HEK293T (cell line): ENCODE measurements around the gene CS.
A peak's percentile ranks its signal among the peaks of the same experiment; 100 is the strongest.

ENCODE experiments used
- ELF4 ChIP-seq: fragments of 450-650 bp; IDR thresholded peaks from 2 replicates; pipeline ENCODE4 v1.6.1; 2017; ENCODE audit warnings: antibody characterized with exemption
- FOXK2 ChIP-seq: fragments of 450-650 bp; IDR thresholded peaks from 2 replicates; pipeline ENCODE4 v1.6.1; 2016; ENCODE audit warnings: mild to moderate bottlenecking
- FOXM1 ChIP-seq: fragments of 450-650 bp; IDR thresholded peaks from 2 replicates; pipeline ENCODE4 v1.6.1; 2017; ENCODE audit warnings: mild to moderate bottlenecking, borderline replicate concordance
- HDGF ChIP-seq: fragments of 450-650 bp; IDR thresholded peaks from 2 replicates; pipeline ENCODE4 v1.6.1; 2017; ENCODE audit warnings: antibody characterized with exemption, borderline replicate concordance
- LEF1 ChIP-seq: fragments of 450-650 bp; IDR thresholded peaks from 2 replicates; pipeline ENCODE4 v1.6.1; 2017; ENCODE audit warnings: mild to moderate bottlenecking, borderline replicate concordance
- NFRKB ChIP-seq: fragments of 450-650 bp; IDR thresholded peaks from 2 replicates; pipeline ENCODE4 v1.6.1; 2016; ENCODE audit warnings: mild to moderate bottlenecking, moderate library complexity
- PKNOX1 ChIP-seq: fragments of 450-650 bp; IDR thresholded peaks from 2 replicates; pipeline ENCODE4 v1.6.1; 2016
- SP1 ChIP-seq: fragments of 450-650 bp; IDR thresholded peaks from 2 replicates; pipeline ENCODE4 v1.6.1; 2017
- SUZ12 ChIP-seq: fragments of 450-650 bp; IDR thresholded peaks from 2 replicates; pipeline ENCODE4 v1.6.1; 2016; ENCODE audit warnings: mild to moderate bottlenecking
- TARDBP ChIP-seq: fragments of 450-650 bp; IDR thresholded peaks from 2 replicates; pipeline ENCODE4 v1.6.1; 2016
- ZNF384 ChIP-seq: fragments of 450-650 bp; IDR thresholded peaks from 2 replicates; pipeline ENCODE4 v1.6.1; 2016

DNA sequence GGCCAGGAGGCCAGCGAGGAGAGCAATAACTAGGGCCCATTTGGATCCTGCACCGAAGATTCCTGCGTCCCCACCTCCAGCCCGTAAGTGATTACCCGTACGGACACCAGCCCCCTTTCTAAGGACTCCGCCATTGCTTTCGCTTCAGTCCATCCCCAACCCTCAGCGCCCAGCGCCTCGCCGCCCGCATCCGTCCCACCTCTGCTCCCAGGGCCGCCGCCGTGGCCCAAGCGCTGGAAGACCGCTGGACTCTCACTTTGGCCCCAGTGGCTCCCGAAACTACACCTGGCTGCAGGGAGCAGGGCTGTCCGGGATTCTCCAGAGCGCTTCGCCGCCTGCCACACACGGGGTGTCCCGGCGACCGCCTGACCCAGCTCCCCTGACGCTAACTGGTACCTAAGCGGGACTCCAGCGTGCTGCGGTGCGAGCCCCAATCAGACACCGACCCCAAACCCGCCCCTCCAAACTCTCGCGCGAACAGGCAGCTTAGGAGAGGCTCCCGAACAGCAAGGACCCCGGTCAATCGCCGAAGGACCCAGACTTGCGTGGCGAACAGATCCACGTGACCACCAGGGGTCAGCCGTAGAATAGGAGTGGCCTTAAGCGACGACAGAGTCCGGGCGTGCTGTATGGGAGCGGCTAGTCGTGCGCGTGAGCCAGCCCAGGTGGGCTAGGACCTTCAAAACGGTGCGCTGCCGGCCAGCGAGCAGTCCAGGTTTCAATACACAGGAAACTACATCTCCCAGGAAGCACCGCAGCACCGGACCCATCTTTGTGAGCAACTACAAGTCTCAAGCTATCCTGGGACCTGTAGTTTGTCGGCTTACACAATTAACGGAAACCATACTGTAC is 15.7 kb upstream of the CS start, which contains the start of gene CNPY2:
- TF ChIP-seq FOXM1 (no peak), SUZ12 (peak; percentile 85), TARDBP (no peak), ZNF384 (no peak), FOXK2 (no peak), SP1 (no peak), NFRKB (no peak), LEF1 (no peak), HDGF (no peak), PKNOX1 (no peak), ELF4 (peak; percentile 60)
